Vagina (tissue), 2 donors: Measurements from ENCODE around the gene ANKRD11. TPM values are rescaled to one million over a fixed set of nuclear protein-coding genes. Genes with fewer than 3 reads are reported as not detected.

Experiments
- DNase-seq, 2 donors: peaks; one replicate each; pipeline ENCODE4 v3.0.0-alpha.2; 2017; ENCODE audit errors: extremely low spot score in 2 of 2
- H3K27ac ChIP-seq: fragments of 200-600 bp; sonication (generic); one replicate; pipeline ENCODE4 v1.5.1; 2019
- H3K27me3 ChIP-seq: fragments of 200-600 bp; sonication (generic); one replicate; pipeline ENCODE4 v1.5.1; 2019
- H3K36me3 ChIP-seq, 2 donors: fragments of 200-600 bp; sonication (generic); one replicate each; pipeline ENCODE4 v1.5.1; 2017 to 2019
- H3K4me1 ChIP-seq: fragments of 200-600 bp; sonication (generic); one replicate; pipeline ENCODE4 v1.5.1; 2019
- H3K4me3 ChIP-seq, 2 donors: fragments of 200-600 bp; sonication (generic); 1 replicate in 1 of 2; 2 replicates in 1 of 2; pipeline ENCODE4 v1.5.1; 2016 to 2019
- H3K9me3 ChIP-seq: fragments of 200-600 bp; sonication (generic); one replicate; pipeline ENCODE4 v1.5.1; 2019
- POLR2A ChIP-seq, 2 donors: fragments of 450-650 bp; IDR thresholded peaks; one replicate each; pipeline ENCODE4 v1.6.1; 2017; ENCODE audit warnings: antibody characterized with exemption in 2 of 2, mild to moderate bottlenecking in 2 of 2, moderate library complexity in 2 of 2
- POLR2AphosphoS5 ChIP-seq, 2 donors: sonication (generic); formaldehyde crosslinking; IDR thresholded peaks; one replicate each; pipeline ENCODE4 v1.9.0; 2017; ENCODE audit warnings: antibody characterized with exemption in 2 of 2, mild to moderate bottlenecking in 2 of 2, low read depth in 1 of 2; ENCODE audit not compliant: insufficient read depth in 1 of 2
- intact Hi-C: fragments of 100-400 bp; cut with DNase I; formaldehyde crosslinking; loops from one replicate; pipeline ENCODE4 v1.15.1; 2023
- total RNA-seq: library from RNA; depleted of rRNA; stranded (reverse); fragments of >200 nt; gene quantifications from one replicate; pipeline ENCODE4 v1.2.3, GENCODE V29; 2016
- TF ChIP-seq, protein P1 (sequence below), 3 experiments: fragments of 450-650 bp in 2 of 3; fragments of 200-600 bp in 1 of 3; sonication (generic) in 1 of 3; IDR thresholded peaks; one replicate each; pipeline ENCODE4 v1.5.1; 2017 to 2019; ENCODE audit warnings: antibody characterized with exemption in 3 of 3, mild to moderate bottlenecking in 2 of 3, moderate library complexity in 2 of 3

The ANKRD11 gene
- total RNA-seq, 1 donor from 2014 or later = 135 TPM

DNA sequence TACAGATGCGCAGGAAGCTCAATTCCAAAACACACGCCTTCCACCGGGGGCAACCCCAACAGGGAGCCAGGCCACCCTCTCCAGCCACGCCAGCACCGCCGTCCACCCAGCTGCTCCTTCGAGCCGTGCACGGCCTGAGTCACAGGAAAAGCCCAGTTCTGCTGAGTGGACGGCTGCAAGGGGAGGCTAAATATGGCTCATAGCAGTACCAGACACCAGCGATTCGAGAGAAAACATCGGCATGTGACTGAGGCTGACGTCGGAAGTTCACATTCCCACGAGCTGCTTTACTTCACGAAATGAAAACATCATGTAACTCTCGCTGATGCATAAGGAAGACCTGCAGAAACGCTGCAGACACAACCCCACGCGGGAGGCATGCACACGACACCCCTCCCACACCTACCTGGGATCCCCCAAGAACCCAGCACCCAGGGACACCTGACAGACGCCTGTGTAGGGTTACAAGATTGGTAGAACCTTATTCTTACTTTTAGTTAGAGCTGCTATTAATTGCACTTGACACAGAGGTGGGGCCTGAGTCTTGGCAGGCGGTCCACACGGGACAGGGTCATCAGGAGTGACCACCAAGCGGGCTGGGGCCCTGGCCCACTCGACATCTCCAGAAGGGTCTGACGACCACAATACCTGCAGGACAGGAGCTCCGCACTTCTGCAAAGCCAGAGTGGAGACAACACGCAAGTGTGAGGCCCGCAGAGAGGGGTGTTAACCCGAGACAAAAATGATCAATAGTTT lies 116.8 kb downstream of the ANKRD11 start:
- DNase-seq = no peak
- Histone ChIP-seq H3K36me3 (no peaks in the 10 kb centered on the region), H3K4me3 (no peak overlapping the region), H3K9me3 (no peaks in the 10 kb centered on the region), H3K4me1 (peaks cover 63% of the 10 kb centered on the region), H3K27me3 (no peaks in the 10 kb centered on the region), H3K27ac (no peak overlapping the region)
- TF ChIP-seq POLR2A (IDR thresholded peaks at IDR 0.05) (no peak), POLR2AphosphoS5 (IDR thresholded peaks at IDR 0.05; ENCODE audit: insufficient read depth in 1 of 2, low read depth in 1 of 2) (peak in 1 of 2 donors; percentile 12)
- intact Hi-C loops = no loop called here

DNA sequence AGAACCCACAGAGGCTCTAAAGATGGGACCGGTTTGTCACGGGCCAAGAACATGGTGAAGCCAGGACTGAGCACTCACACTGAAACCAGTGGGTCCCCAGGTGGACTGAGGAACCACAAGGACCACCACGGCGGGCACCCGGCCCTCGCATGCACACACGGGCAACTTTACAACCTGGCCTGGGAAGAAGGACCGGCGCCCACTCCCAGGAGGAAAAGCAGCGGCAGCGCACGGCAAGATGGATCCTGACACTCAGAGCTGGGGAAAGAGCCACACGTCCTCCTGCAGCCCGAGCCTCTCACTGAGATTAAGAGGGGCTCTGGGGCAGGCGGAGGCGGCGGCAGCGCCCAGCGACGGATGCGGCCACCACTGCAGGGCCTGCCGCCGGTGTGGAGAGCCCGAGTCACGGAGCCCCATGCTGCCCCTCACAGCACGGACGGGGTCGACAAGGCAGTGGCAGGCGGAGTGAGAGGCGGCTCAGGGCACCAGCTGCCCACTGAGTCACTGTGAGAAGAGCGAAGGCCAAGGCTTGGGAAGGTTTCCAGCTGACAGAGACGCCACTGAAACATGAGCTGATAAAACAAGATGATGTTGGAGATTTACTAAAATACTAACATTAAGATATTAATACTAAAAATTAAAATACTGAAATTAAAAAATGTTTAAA lies 118.3 kb downstream of the ANKRD11 start:
- H3K27ac ChIP-seq = no peak overlapping the region
- intact Hi-C loops = no loop called here
- no peak for DNase-seq
- no peaks in the 10 kb centered on the region for H3K36me3 ChIP-seq
- TF ChIP-seq POLR2AphosphoS5 (IDR thresholded peaks at IDR 0.05; ENCODE audit: insufficient read depth in 1 of 2, low read depth in 1 of 2) = no peak
- TF ChIP-seq, protein P1, sequence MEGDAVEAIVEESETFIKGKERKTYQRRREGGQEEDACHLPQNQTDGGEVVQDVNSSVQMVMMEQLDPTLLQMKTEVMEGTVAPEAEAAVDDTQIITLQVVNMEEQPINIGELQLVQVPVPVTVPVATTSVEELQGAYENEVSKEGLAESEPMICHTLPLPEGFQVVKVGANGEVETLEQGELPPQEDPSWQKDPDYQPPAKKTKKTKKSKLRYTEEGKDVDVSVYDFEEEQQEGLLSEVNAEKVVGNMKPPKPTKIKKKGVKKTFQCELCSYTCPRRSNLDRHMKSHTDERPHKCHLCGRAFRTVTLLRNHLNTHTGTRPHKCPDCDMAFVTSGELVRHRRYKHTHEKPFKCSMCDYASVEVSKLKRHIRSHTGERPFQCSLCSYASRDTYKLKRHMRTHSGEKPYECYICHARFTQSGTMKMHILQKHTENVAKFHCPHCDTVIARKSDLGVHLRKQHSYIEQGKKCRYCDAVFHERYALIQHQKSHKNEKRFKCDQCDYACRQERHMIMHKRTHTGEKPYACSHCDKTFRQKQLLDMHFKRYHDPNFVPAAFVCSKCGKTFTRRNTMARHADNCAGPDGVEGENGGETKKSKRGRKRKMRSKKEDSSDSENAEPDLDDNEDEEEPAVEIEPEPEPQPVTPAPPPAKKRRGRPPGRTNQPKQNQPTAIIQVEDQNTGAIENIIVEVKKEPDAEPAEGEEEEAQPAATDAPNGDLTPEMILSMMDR (IDR thresholded peaks at IDR 0.05) = no peak
- no peak for TF ChIP-seq POLR2A (IDR thresholded peaks at IDR 0.05)
- H3K9me3 ChIP-seq = no peaks in the 10 kb centered on the region
- H3K4me1 ChIP-seq = peaks cover 66% of the 10 kb centered on the region
- H3K4me3 ChIP-seq = no peak overlapping the region
- no peaks in the 10 kb centered on the region for H3K27me3 ChIP-seq

DNA sequence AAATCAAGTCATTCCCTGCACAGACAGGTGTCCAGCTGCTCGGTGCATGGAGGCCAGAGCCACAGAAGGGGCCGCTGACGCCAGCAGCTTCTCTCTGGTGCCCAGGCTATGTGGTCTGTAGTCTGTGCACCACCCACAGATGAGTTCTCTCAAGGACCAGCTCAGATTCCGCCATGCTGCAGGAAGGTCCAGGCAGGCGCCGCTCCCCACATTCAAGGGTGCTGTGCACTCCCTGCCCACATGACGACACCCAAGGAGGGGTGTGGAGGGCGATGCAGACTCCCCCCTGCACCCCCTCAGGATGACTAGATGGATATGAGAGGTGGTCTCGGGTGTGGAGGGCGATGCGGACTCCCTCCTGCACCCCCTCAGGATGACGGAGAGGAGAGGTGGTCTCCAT lies 119.0 kb downstream of the ANKRD11 start:
- DNase-seq = no peak
- Histone ChIP-seq H3K4me1 (peaks cover 66% of the 10 kb centered on the region), H3K36me3 (no peaks in the 10 kb centered on the region), H3K9me3 (no peaks in the 10 kb centered on the region), H3K27ac (no peak overlapping the region), H3K27me3 (no peaks in the 10 kb centered on the region), H3K4me3 (no peak overlapping the region)
- TF ChIP-seq POLR2AphosphoS5 (IDR thresholded peaks at IDR 0.05; ENCODE audit: insufficient read depth in 1 of 2, low read depth in 1 of 2) (no peak), POLR2A (IDR thresholded peaks at IDR 0.05) (no peak)
- TF ChIP-seq, protein P1 (IDR thresholded peaks at IDR 0.05) = no peak
- intact Hi-C loops = no loop called here

DNA sequence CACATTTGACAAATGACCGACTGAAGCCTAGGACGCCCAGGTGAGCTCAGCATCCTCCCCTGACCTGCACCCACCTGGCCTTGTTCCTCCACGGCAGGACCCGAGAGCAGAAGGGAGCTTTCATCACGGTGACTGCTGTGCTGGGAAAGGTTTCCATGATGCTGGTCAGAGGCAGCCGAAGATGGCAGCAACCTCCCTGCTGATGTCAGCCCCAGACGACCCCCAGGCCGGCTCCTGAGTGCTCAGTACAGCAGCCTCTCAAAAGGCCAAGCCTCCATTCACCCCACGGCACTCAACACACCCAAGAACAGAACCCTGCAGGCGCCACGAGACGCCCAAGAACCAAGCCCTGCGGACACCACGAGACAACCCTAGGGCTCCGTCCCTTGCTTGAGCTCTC lies 119.8 kb downstream of the ANKRD11 start:
- no peak overlapping the region for H3K27ac ChIP-seq
- no peak for DNase-seq
- no peaks in the 10 kb centered on the region for H3K36me3 ChIP-seq
- intact Hi-C loops = no loop called here
- H3K4me3 ChIP-seq = no peak overlapping the region
- no peaks in the 10 kb centered on the region for H3K27me3 ChIP-seq
- TF ChIP-seq, protein P1 (IDR thresholded peaks at IDR 0.05) = no peak
- TF ChIP-seq POLR2AphosphoS5 (IDR thresholded peaks at IDR 0.05; ENCODE audit: insufficient read depth in 1 of 2, low read depth in 1 of 2) (no peak), POLR2A (IDR thresholded peaks at IDR 0.05) (no peak)
- peaks cover 70% of the 10 kb centered on the region for H3K4me1 ChIP-seq
- H3K9me3 ChIP-seq = no peaks in the 10 kb centered on the region

DNA sequence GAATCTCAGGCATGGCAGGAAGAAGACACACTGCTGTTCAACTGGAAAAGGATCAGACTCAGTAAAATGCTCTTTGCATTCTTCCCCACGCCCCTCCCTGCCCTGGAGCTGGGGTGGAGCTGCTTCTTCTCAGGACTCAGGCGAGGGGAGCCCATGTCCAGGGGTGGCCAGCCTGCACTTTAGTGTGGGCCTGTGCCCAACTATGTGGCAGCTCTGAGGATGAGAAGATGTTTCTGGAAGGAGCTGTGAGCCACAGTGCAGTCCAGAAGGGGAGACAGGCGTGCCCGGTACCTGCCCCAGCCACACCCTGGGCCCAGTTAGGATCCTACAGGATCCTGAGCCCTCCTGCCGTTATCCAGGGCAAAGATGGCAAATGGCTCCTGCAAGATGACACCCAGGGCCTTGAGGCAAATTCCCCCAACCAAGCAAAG lies 120.3 kb downstream of the ANKRD11 start:
- Histone ChIP-seq H3K9me3 (no peaks in the 10 kb centered on the region), H3K4me1 (peaks cover 76% of the 10 kb centered on the region), H3K27ac (peak overlapping the region; percentile 33), H3K27me3 (no peaks in the 10 kb centered on the region), H3K36me3 (no peaks in the 10 kb centered on the region), H3K4me3 (no peak overlapping the region)
- TF ChIP-seq POLR2AphosphoS5 (IDR thresholded peaks at IDR 0.05; ENCODE audit: insufficient read depth in 1 of 2, low read depth in 1 of 2) (peak in 1 of 2 donors; percentile 7), POLR2A (IDR thresholded peaks at IDR 0.05) (no peak)
- intact Hi-C loops = no loop called here
- no peak for DNase-seq
